ENCODE data around the gene DQX1.

The DQX1 gene

GRCh38 chr2:74556159-74556558, 30.1 kb upstream of the DQX1 start:
- TF ChIP-seq MAX (IDR thresholded peaks at IDR 0.05; ENCODE audit: low read depth, low read length) (no peak), POLR2A (IDR thresholded peaks at IDR 0.05; ENCODE audit: extremely low read depth, insufficient read length) (no peak), CTCF (IDR thresholded peaks at IDR 0.05; ENCODE audit: low read depth, low read length) (no peak), MYC (IDR thresholded peaks at IDR 0.05; ENCODE audit: low read depth, low read length) (no peak)
- peak overlapping the region; percentile 96 for H3K4me3 ChIP-seq (ENCODE audit: low read depth, low read length)
- no peak for DNase-seq (ENCODE audit: low read depth)

GRCh38 chr2:74555610-74556103, 29.6 kb upstream of the DQX1 start:
- DNase-seq (ENCODE audit: low read depth), result peak; percentile 60
- TF ChIP-seq MAX (IDR thresholded peaks at IDR 0.05; ENCODE audit: low read depth, low read length) (no peak), CTCF (IDR thresholded peaks at IDR 0.05; ENCODE audit: low read depth, low read length) (no peak), MYC (IDR thresholded peaks at IDR 0.05; ENCODE audit: low read depth, low read length) (no peak; the same call in 1 of the 2 replicates), POLR2A (IDR thresholded peaks at IDR 0.05; ENCODE audit: extremely low read depth, insufficient read length) (no peak)
- H3K4me3 ChIP-seq (ENCODE audit: low read depth, low read length), result peak overlapping the region; percentile 96

- H3K4me3 ChIP-seq (ENCODE audit: low read depth, low read length), result peak overlapping the region; percentile 96
These were observed 28.9 kb upstream of the DQX1 start for GRCh38 chr2:74554820-74555531.

GRCh38 chr2:74553892-74554819, 28.1 kb upstream of the DQX1 start, which contains the start of the genes DOK1 and LOXL3:
Gene DOK1 (plus strand): TSS chr2:74554720. CDS start chr2:74554755, 35 bp downstream.
Gene LOXL3 (minus strand): TSS chr2:74553942. CDS start chr2:74552634, 1,308 bp downstream.
- peak within 1 kb of the TSS; percentile 96 for H3K4me3 ChIP-seq (ENCODE audit: low read depth, low read length)
- TF ChIP-seq POLR2A (IDR thresholded peaks at IDR 0.05; ENCODE audit: extremely low read depth, insufficient read length) (peak; percentile 40), MAX (IDR thresholded peaks at IDR 0.05; ENCODE audit: low read depth, low read length) (no peak), CTCF (IDR thresholded peaks at IDR 0.05; ENCODE audit: low read depth, low read length) (no peak), MYC (IDR thresholded peaks at IDR 0.05; ENCODE audit: low read depth, low read length) (no peak)
- peak; percentile 86 for DNase-seq (ENCODE audit: low read depth)

More at GRCh38 chr2:74554820-74555531, 28.9 kb upstream of the DQX1 start:
- TF ChIP-seq CTCF (IDR thresholded peaks at IDR 0.05; ENCODE audit: low read depth, low read length) (no peak), POLR2A (IDR thresholded peaks at IDR 0.05; ENCODE audit: extremely low read depth, insufficient read length) (peak; percentile 26)
- DNase-seq (ENCODE audit: low read depth), result peak; percentile 75

GRCh38 chr2:74552914-74553811, 27.1 kb upstream of the DQX1 start:
- DNase-seq (ENCODE audit: low read depth), result peak; percentile 52
- TF ChIP-seq POLR2A (IDR thresholded peaks at IDR 0.05; ENCODE audit: extremely low read depth, insufficient read length) (no peak), MYC (IDR thresholded peaks at IDR 0.05; ENCODE audit: low read depth, low read length) (no peak), MAX (IDR thresholded peaks at IDR 0.05; ENCODE audit: low read depth, low read length) (no peak)
- peak overlapping the region; percentile 8 for H3K4me3 ChIP-seq (ENCODE audit: low read depth, low read length)

Measured in NB4 (cell line).